Ovary (tissue), 3 donors: ENCODE measurements around the gene HNRNPF.

ENCODE experiments used
- EP300 ChIP-seq: sonication (generic); formaldehyde crosslinking; IDR thresholded peaks from one replicate; pipeline ENCODE4 v1.6.1; 2017; ENCODE audit warnings: antibody characterized with exemption
- POLR2A ChIP-seq: fragments of 450-650 bp; IDR thresholded peaks from one replicate; pipeline ENCODE4 v1.6.1; 2017; ENCODE audit warnings: antibody characterized with exemption, mild to moderate bottlenecking, moderate library complexity
- TF ChIP-seq, protein P1 (sequence below), 3 donors: fragments of 450-650 bp in 2 of 3; fragments of 200-600 bp in 1 of 3; IDR thresholded peaks; one replicate each; pipeline versions ENCODE4 v1.5.1 to v1.8.0; 2016 to 2022; ENCODE audit warnings: antibody characterized with exemption in 3 of 3, mild to moderate bottlenecking in 1 of 3
- donor health status: DM: no; HTN: no; CAD: no.

DNA sequence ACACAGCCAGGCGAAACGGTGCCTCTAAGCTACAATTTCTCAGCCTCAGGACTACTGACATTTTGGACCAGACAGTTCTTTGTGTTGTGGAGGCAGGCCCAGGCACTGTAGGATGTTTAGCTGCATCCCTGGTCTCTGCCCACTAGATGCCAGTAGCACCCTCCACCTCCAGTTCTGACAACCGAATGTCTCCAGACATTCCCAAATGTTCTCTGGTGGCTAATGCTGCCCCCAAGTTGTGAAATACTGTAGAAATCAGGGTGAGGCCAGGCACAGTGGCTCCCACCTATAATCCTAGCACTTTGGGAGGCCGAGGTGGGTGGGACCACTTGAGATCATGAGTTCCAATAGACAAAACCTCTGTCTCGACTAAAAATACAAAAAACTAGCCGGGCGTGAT, 18.2 kb downstream of the HNRNPF start:
- TF ChIP-seq, protein P1, sequence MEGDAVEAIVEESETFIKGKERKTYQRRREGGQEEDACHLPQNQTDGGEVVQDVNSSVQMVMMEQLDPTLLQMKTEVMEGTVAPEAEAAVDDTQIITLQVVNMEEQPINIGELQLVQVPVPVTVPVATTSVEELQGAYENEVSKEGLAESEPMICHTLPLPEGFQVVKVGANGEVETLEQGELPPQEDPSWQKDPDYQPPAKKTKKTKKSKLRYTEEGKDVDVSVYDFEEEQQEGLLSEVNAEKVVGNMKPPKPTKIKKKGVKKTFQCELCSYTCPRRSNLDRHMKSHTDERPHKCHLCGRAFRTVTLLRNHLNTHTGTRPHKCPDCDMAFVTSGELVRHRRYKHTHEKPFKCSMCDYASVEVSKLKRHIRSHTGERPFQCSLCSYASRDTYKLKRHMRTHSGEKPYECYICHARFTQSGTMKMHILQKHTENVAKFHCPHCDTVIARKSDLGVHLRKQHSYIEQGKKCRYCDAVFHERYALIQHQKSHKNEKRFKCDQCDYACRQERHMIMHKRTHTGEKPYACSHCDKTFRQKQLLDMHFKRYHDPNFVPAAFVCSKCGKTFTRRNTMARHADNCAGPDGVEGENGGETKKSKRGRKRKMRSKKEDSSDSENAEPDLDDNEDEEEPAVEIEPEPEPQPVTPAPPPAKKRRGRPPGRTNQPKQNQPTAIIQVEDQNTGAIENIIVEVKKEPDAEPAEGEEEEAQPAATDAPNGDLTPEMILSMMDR (IDR thresholded peaks at IDR 0.05) = no peak
- TF ChIP-seq POLR2A (no peak), EP300 (no peak)
